Measurements from ENCODE around the gene ARHGAP9.
"Not testable (repeated sequence)": the region's sequence is repeated elsewhere in the genome, so short reads cannot be mapped to it uniquely, and the experiment has no call there.

Gene ARHGAP9

GRCh38 chr12:57431654-57432188, 47.9 kb downstream of the ARHGAP9 start:
- DNase-seq: no peak

DNA sequence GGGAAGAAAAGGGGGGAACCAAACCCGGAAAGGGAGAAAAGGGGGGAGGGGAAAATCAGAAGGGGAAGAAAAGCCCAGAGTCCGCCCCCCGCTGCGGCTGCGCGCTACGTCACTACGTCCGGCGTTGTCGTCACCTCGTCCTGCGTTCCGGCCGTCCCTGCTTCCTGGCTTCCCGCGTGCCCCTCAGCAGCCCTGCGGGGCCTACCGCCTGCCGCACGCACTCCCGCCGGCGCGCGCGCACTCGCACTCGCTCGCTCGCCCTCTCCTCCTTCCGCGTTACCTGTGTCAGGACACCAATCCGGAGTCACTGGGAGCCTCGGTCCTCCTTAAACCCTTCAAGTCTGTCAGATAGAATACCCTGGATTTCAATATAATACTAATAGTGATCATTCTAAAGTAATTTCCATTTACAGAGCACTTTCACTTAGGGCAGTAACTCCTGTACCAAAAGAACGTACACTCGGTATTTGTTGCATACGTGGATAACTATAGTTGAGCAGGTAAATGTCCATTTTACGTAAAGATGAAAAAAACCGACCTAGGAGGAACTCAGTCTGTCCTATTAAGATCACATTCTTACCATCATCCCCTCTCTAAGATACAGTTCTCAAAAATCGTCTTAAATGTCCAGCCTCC, 48.6 kb downstream of the ARHGAP9 start, which contains the start of gene R3HDM2:
Gene R3HDM2 (minus strand): TSS at position 113 of the 636 bp plus-strand sequence. CDS start 120,615 bp downstream, outside the sequence.
- DNase-seq: peak; percentile 96

DNA sequence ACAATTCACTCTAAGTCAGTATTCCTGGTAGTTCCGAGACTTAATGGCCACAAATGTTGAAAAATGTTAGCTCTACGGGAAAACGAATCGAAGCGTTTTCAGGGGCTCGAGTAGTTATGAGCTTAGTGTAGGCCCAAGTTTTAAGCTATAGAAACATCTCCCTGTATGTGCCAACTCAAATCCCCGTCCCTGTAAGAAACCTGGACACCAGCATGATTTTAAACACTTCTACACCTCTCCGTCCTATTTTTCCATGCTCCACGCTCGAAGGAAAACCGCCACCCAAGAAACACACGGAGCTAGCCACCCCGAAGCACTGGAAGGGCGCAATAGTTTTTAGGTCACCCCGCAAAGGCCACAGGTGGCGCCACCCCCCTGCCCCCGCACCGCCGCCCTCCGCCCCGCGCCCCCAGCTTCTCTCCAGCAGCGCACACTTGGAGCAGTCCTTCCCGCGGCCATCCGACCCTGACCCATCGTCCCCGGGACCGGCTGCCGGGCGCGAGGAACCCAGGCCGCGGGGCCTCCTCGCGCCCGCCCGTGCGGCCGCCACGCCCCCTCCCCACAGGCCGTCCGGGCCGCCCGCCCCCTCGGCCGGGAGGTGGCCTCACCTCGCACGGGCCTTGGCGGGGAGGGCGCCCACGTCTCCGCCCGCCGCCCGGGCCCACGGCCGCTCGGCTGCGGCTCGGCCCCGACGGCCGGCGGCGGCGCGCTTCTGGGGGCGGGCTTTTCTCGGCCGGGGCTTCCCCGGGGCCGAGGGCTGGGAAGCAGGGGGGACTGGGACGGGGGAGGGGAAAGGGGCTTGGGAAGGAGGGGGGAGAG, 49.3 kb downstream of the ARHGAP9 start:
- DNase-seq: no peak

DNA sequence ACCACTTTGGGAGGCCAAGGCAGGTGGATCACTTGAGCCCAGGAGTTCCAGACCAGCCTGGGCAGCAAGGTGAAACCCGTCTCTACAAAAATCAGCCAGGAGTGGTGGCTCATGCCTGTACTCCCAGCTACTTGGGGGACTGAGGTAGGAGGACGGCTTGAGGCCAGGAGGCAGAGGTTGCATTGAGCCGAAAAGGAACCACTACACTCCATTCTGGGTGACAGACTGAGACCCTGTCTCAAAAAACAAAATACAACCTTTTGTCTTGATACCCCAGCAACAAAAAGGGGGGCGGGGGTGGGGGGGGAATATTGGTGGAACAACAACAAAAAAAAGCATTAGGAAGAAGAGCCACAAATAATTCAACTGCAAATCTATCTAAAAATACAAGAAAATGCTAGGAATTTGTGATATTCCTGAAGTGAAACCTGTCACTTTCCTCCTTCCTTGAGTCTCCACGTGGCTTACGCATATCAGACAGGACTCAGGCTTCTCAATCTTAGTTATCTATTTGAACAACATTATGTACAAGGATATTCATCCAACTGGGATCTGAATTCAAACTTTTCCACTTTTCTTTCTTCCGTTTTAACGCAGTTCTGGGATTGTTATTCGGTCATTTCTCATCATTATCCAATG, 50.1 kb downstream of the ARHGAP9 start:
- DNase-seq: no peak

DNA sequence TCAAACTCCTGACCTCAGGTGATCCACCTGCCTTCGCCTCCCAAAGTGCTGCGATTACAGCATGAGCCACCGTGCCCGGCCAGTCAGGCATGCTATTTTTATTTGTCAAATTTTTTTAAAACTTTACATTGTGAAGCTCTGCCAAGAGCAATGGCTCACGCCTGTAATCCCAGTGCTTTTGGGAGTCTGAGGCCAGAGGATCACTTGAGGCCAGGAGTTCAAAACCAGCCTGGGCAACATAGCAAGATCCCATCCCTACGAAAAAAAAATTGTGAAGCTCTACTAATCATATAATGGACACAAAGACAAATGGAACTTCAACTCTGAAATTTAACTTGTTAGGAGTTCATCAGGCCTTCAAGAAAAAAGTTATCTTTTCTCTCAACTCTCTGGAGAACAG, 50.7 kb downstream of the ARHGAP9 start:
- DNase-seq: no peak

DNA sequence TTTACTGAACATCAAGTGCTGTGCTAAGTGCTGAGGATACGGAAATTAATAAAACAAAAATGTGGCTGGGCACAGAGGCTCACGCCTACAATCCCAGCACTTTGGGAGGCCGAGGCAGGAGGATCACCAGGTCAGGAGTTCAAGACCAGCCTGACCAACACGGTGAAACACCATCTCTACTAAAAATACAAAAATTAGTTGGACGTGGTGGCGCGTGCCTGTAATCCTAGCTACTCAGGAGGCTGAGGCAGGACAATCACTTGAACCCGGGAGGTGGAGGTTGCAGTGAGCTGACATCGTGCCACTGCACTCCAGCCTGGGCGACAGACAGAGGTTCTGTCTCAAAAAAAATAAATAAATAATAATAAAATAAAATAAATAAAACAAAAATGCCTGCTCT, 52.7 kb downstream of the ARHGAP9 start:
- not testable (repeated sequence) for DNase-seq
